Measurements from ENCODE around the gene SPATA13.
"Not testable (repeated sequence)": the region's sequence is repeated elsewhere in the genome, so short reads cannot be mapped to it uniquely, and the experiment has no call there.

DNA sequence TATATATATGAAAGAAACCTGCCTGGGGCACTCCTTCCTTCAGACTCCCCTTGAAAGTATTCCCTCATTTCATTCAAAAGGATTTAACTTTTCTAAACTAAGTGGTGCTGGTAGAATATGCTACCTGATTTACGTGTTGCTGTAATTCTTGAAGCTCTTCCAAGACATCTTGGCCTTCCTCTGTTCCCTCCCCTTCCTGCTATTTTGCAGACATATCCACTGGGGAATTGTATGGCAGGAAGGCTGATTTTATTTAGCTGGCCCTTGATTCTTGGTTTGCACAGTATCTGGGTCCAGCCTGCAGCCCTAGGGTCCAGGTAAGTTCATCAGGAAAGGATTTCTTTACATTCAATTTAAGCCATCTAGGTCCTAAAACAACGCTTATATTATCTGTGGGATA, 148.8 kb downstream of the SPATA13 start, which contains the start of gene C1QTNF9:
- TF ChIP-seq, protein P1, sequence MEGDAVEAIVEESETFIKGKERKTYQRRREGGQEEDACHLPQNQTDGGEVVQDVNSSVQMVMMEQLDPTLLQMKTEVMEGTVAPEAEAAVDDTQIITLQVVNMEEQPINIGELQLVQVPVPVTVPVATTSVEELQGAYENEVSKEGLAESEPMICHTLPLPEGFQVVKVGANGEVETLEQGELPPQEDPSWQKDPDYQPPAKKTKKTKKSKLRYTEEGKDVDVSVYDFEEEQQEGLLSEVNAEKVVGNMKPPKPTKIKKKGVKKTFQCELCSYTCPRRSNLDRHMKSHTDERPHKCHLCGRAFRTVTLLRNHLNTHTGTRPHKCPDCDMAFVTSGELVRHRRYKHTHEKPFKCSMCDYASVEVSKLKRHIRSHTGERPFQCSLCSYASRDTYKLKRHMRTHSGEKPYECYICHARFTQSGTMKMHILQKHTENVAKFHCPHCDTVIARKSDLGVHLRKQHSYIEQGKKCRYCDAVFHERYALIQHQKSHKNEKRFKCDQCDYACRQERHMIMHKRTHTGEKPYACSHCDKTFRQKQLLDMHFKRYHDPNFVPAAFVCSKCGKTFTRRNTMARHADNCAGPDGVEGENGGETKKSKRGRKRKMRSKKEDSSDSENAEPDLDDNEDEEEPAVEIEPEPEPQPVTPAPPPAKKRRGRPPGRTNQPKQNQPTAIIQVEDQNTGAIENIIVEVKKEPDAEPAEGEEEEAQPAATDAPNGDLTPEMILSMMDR (IDR thresholded peaks at IDR 0.05) = not testable (repeated sequence)
- TF ChIP-seq POLR2AphosphoS5, POLR2A, EP300 (IDR thresholded peaks at IDR 0.05): not testable (repeated sequence)
